Hypothalamus (tissue), 51 donors: ENCODE results near the gene PLAC8.
A peak's percentile ranks its signal among the peaks of the same experiment; 100 is the strongest.
"Not testable (repeated sequence)": the region's sequence is repeated elsewhere in the genome, so short reads cannot be mapped to it uniquely, and the experiment has no call there.

Experiments
- DNase-seq, 51 donors: peaks; one replicate each; lab custom pipeline; 2025; lab: John Stamatoyannopoulos, UW

The PLAC8 gene

DNA sequence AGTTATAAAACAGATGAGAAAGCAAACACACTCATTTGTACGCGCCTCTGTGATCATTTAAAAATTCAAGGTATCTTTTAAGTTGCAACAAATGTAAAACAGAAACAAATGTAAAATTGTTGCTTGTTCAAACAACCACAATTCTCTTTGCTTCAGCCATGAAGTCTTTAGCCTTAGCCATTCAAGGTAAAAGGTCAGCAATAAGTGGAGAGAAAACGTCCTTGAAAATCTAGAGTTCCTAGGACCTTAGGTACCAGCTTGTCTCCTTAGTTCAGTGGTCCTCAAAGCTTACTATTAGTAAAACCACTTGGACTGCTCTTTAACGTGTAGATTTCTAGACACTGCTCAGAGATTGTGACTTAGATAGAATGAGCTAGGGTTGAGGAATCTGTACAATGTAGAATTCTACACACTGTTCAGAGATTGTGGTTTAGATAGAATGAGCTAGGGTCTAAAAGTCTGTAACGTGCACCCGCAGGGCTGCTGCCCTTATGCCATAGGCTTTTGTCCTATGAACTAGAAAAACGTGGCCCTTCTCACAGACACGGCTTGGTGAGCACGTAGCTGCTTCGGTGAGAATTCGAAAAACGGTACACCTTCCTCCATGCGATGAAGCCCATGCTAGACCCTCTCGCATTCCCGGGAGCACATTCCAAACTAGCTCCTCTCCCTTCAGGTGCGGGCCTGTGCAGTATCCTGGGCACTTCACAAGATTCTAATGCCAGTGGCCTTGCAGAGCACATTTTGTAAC is 1.7 kb downstream of the PLAC8 start:
- DNase-seq: no peak

GRCh38 chr4:83112231-83112630 is 2.3 kb downstream of the PLAC8 start:
- DNase-seq: no peak

DNA sequence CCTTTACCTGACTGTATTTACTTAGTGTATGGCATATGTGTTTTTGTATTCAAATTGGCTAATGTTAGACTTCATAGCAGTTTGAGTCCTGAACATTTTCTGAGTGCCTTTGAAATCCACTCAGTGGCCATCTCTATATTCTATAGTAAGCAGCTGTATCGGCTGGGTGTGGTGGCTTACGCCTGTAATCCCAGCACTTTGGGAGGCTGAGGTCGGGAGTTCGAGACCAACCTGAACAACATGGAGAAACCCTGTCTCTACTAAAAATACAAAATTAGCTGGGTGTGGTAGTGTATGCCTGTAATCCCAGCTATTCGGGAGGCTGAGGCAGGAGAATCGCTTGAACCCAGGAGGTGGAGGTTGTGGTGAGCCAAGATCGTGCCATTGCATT is 2.8 kb downstream of the PLAC8 start:
- DNase-seq: not testable (repeated sequence)

DNA sequence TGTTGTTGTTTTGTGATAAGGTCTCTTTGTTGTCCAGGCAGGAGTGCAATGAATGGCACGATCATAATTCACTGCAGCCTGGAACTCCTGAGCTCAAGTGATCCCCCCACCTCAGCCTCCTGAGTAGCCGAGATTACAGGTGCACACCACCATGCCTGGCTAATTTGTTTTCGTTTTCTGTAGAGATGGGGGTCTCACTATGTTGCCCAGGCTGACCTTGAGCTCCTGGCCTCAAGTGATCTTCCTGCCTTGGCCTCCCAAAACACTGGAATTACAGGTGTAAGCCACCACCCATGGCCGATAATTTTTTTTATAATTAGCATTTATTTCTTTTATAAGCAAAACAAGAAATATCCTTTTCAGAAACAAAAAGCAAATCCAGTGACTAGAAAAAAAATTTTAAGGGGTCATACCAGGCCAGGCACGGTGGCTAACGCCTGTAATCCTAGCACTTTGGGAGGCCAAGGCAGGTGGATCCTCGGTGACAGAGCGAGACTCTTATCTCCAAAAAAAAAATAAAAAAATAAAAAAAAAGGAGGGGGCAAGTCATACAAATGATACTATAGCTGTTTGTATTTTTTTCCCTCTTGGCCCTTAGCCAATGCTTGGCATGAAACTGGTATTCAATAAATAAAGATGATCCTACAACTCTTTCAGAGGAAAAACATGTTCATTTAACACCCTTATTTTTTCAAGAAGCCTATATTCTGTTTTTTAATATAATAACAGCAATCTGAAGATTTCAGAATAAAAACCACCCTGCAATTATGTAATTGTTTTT is 3.4 kb downstream of the PLAC8 start:
- DNase-seq: no peak

- peak in 47 of 51 donors; percentile 1 to 74 (median 42) for DNase-seq
Measured at GRCh38 chr4:83110223-83110945, 4.1 kb downstream of the PLAC8 start.

DNA sequence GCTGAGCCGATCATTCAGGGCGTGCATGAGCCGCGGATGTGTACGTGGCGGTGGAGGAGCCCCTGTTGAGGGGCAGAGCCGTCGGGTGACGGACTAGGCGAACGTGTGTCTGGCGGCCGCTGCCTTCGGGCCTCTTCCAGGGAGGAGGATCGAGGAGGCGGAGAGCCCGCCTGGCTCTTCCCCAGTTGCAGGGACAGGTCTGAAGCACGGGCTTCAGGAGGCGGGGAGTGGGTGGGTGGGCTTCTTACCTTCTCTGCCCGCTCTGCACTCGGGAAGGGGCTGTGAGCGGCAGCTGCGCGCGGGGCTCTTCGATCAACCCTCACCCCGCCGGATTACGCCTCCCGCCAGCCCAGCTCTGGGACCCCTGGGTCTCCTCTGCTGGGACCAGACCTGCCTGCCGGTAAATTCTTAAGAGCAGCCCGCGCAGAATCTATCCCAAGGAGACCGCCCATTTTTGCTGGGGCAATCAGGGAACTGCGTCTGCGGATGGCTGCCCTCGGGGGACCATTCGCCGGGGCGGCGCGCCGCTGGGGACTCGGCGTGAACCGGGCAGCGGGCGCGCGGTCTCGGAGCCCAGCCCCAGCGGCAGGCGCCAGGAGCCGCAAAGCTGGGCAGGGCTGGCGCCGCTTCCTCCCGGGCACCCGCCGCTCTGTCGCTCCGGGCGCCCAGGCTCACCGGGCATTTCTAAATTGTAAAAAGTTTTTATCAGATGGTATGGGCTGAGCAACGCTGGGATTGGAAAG is 4.9 kb downstream of the PLAC8 start:
- DNase-seq: peak in 11 of 51 donors; percentile 4 to 32 (median 14)

- DNase-seq: no peak
Measured at GRCh38 chr4:83108101-83108861, 6.2 kb downstream of the PLAC8 start.

DNA sequence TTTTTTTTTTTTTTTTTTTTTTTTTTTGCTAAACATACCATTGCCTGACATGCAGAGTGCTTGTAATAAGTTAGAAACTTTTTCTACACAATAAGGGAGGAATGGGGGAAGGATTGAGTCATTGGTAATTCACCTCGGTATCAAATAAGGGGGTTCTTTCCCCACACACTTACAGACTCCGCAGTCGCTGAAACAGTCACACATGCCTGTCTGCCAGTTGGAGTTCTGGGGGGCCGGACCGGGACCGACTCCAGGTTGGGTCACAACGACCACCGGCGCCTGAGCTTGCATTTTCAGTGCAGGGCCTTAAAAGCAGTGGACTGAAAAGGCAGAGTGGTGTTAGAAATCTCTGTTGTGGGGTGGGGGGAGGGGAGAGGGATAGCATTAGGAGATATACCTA is 6.9 kb downstream of the PLAC8 start:
- no peak for DNase-seq

DNA sequence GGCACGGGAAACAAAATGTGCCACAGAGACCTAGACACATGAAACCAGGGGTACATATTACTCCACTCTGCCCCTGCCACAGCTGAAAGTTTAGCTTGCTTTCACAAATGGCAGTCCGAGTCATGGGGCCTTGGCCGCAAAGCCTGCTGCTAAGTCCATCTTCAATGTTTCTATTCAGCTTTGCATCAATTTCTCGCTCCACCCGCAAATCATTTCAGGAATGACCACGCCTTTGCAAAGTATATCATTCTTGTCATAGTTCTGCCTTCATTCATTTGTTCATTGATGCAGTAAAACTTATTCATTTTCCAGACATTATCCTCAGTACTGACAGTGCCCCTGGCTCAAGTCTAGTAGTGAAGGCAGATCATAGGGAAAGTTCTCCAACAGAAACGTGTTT is 9.5 kb downstream of the PLAC8 start:
- DNase-seq: no peak

DNA sequence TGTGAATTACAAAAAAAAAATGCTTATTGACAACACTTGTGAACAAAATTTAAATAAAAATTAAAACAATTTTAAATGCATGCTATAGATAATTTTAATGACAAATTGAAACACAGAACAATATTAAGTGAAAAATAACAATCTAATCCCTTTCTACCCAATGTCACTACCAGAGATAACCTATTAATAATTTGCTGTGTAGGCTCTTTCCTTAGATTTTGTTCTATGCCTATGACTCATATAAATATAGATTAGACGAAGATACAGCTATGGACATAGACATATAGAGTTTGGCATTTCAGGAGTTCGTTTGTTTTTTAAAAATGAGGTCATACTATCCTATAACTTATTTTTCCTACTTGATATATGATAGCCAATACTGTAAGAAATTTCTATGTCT is 18.1 kb downstream of the PLAC8 start:
- no peak for DNase-seq

GRCh38 chr4:83093060-83093640 is 21.4 kb downstream of the PLAC8 start:
- DNase-seq: no peak

DNA sequence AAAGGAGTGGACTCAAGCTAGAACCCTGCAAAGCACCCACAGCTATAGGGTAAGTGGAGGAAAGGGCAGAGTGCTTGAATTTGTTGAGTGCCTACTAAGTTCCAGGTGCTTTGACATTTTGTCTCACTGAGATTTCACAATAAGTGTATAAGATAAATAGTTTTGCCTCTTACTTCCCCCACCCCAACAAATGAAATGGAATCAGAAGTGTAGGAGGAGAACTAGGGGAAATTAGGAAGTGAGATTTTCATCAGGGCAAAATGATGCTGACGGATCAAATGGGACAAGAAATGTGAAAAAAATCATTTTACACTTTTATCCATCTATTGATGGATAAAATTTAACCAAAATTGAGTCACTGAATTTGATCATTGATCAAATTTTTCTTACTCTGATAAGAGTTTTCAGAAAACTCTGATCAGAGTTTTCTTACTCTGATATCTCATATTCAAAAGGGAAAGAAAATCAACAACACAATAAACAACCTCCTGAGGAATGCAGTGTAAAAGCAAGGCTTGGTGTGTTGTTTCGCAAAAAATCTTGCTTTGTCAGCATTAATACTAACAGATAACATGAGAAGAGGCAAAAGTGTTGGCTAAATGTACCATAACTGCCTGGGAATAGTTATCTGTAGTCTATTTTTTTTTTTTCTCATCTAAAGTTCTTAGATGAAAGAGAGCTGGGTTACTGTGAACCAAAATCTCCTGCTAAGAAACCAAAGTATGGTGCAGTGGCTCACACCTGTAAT is 24.9 kb downstream of the PLAC8 start:
- no peak for DNase-seq

DNA sequence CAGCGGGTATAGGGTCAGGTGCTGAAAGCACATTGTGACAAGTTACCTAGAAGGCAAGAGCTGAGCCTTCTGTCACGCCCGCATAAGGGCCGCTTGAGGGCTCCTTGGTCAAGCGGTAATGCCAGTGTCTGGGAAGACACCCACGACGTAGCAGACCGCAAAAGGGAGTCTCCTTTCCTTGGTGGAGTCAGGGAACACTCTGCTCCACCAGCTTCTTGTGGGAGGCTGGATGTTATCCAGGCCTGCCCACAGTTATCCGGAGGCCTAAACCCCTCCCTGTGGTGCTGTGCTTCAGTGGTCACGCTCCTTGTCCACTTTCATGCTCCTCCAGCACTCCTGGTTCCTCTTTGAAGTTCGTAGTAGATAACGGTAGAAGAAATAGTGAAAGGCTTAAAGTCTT is 29.6 kb downstream of the PLAC8 start:
- DNase-seq: not testable (repeated sequence)

GRCh38 chr4:83083925-83084475 is 30.5 kb downstream of the PLAC8 start:
- no peak for DNase-seq

GRCh38 chr4:83082777-83083176 is 31.8 kb downstream of the PLAC8 start:
- DNase-seq: no peak

DNA sequence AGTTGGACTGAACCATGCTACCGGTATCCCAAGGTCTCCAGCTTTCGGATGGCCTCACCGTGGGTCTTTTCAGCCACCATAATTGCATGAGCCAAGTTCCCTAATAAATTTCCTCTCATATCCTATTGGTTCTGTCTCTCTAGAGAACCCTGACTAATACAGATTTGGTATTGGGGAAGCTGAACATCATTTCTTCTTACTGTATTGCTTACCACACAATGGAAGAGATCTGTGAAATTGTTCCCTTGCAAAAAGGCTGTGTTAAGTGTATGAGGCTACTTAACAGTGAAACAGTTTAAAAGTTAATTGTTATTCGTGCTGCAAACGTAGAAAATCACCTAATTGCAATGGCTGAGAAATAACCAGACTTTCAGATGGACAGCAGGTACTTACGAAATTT is 34.0 kb downstream of the PLAC8 start:
- no peak for DNase-seq

DNA sequence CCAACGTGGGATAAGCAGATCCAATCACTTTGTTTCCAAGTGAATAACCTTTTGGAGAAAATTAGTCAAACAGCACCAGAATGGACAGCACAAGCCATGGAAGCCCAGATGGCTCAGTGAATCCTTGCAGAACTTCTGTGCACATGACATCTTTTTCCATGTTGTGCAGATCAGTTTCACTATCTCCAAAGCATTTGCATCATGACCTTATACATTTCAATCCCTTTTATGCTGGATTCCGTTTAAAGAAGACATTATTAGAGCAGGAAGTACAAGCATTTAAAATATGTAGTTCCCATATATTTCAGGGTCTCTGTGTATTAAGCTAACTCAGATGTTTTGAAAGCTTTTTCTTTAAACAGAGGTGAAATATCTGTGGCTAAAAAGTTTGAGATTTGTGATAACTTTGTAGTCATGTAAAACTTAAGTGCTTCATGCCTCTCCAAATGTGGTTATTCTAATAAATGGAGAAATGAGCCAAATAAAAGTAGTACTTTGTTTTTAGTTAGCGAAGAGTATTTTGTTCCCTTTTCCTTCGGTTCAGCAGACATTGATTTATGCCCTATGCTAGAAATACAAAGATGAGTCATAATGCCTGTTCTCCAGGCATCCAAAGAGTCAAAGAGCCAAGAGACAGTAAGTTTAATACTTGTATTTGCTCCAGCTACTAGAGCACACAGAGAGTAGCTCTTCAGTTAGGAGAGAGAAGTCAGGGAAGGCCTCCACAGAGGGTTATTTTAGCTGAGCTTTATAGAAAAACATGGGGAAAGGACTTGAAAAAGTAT is 39.0 kb downstream of the PLAC8 start:
- DNase-seq: no peak

- not testable (repeated sequence) for DNase-seq
Measured at GRCh38 chr4:83074783-83075182, 39.7 kb downstream of the PLAC8 start.
